Stimulated activated CD4-positive, alpha-beta T cell treated with anti-CD3 and anti-CD28 coated beads, Interleukin-4, amount 100 ng/mL, for 48 hours (primary cell): ENCODE measurements around the gene EIF4E3.

Experiments
- DNase-seq, 2 donors: peaks; one replicate each; pipeline ENCODE4 v3.0.0-alpha.2; 2020; ENCODE audit warnings: low read depth in 2 of 2

EIF4E3 gene

GRCh38 chr3:71725271-71725991, at the start of gene EIF4E3:
Gene EIF4E3, minus strand, starts transcription at chr3:71725402. Its CDS starts 35 bp downstream, at chr3:71725367.
- peak; percentile 24 to 25 for DNase-seq

- no peak for DNase-seq
Observed at GRCh38 chr3:71771884-71772283, 46.7 kb upstream of the EIF4E3 start.

- no peak for DNase-seq
Observed at GRCh38 chr3:71771126-71771525, 45.9 kb upstream of the EIF4E3 start.

GRCh38 chr3:71763426-71763825, 38.2 kb upstream of the EIF4E3 start:
- no peak for DNase-seq

GRCh38 chr3:71760140-71760539, 34.9 kb upstream of the EIF4E3 start:
- DNase-seq, result no peak

GRCh38 chr3:71759401-71759800, 34.2 kb upstream of the EIF4E3 start:
- no peak for DNase-seq

GRCh38 chr3:71758091-71758490, 32.9 kb upstream of the EIF4E3 start:
- DNase-seq, result no peak

GRCh38 chr3:71754610-71755253, 29.5 kb upstream of the EIF4E3 start:
- DNase-seq, result no peak

- peak in 1 of 2 donors; percentile 16 for DNase-seq
Observed at GRCh38 chr3:71753701-71754609, 28.8 kb upstream of the EIF4E3 start, which contains the start of gene GPR27. Gene GPR27, plus strand, starts transcription at chr3:71753855. Its CDS starts 195 bp downstream, at chr3:71754050.

- DNase-seq, result no peak
Observed at GRCh38 chr3:71752831-71753700, 27.9 kb upstream of the EIF4E3 start.

GRCh38 chr3:71751602-71752001, 26.4 kb upstream of the EIF4E3 start:
- DNase-seq, result no peak

GRCh38 chr3:71744738-71745137, 19.5 kb upstream of the EIF4E3 start:
- DNase-seq, result no peak

GRCh38 chr3:71742621-71743020, 17.4 kb upstream of the EIF4E3 start:
- no peak for DNase-seq

- no peak for DNase-seq
Observed at GRCh38 chr3:71734881-71735280, 9.7 kb upstream of the EIF4E3 start.

GRCh38 chr3:71733319-71733718, 8.1 kb upstream of the EIF4E3 start:
- DNase-seq, result no peak

- no peak for DNase-seq
Observed at GRCh38 chr3:71732637-71733036, 7.4 kb upstream of the EIF4E3 start.

- DNase-seq, result no peak
Observed at GRCh38 chr3:71728632-71729342, 3.6 kb upstream of the EIF4E3 start.

GRCh38 chr3:71726146-71726545, 944 bp upstream of the EIF4E3 start:
- DNase-seq, result no peak

- DNase-seq, result peak; percentile 19 to 33
Observed at GRCh38 chr3:71724584-71725270, 475 bp downstream of the EIF4E3 start.

- DNase-seq, result no peak
Observed at GRCh38 chr3:71724171-71724453, 1.1 kb downstream of the EIF4E3 start.
